HG03280 (cell line): ENCODE results near the gene RAB40A.
A peak's percentile ranks its signal among the peaks of the same experiment; 100 is the strongest.

ENCODE experiments used
- ATAC-seq: cut with Tn5 transposase; IDR thresholded peaks from one replicate; pipeline ENCODE4 v1.9.1; 2021; ENCODE audit warnings: mild to moderate bottlenecking, moderate library complexity; ENCODE audit not compliant: unreplicated experiment

The RAB40A gene

GRCh38 chrX:103519389-103519788, at the start of gene RAB40A:
Gene RAB40A (minus strand): TSS chrX:103519489. CDS start chrX:103500756, 18,733 bp downstream.
- no peak for ATAC-seq

- no peak for ATAC-seq
Observed at GRCh38 chrX:103565752-103566151, 46.5 kb upstream of the RAB40A start.

GRCh38 chrX:103565197-103565596, 45.9 kb upstream of the RAB40A start:
- no peak for ATAC-seq

- ATAC-seq = no peak
Observed at GRCh38 chrX:103562801-103563200, 43.5 kb upstream of the RAB40A start.

- ATAC-seq = no peak
Observed at GRCh38 chrX:103560256-103560655, 41.0 kb upstream of the RAB40A start.

- no peak for ATAC-seq
Observed at GRCh38 chrX:103556963-103557612, 37.8 kb upstream of the RAB40A start.

GRCh38 chrX:103554687-103555424, 35.6 kb upstream of the RAB40A start:
- peak; percentile 99 for ATAC-seq

GRCh38 chrX:103552236-103552635, 32.9 kb upstream of the RAB40A start:
- no peak for ATAC-seq

GRCh38 chrX:103550415-103551051, 31.2 kb upstream of the RAB40A start:
- ATAC-seq = no peak

- no peak for ATAC-seq
Observed at GRCh38 chrX:103549916-103550315, 30.6 kb upstream of the RAB40A start.

- ATAC-seq = no peak
Observed at GRCh38 chrX:103540145-103540544, 20.9 kb upstream of the RAB40A start.

- ATAC-seq = no peak
Observed at GRCh38 chrX:103539695-103540094, 20.4 kb upstream of the RAB40A start.

GRCh38 chrX:103538728-103539127, 19.4 kb upstream of the RAB40A start:
- ATAC-seq = no peak

GRCh38 chrX:103537871-103538387, 18.6 kb upstream of the RAB40A start:
- ATAC-seq = no peak

- ATAC-seq = no peak
Observed at GRCh38 chrX:103536732-103537131, 17.4 kb upstream of the RAB40A start.

GRCh38 chrX:103536071-103536470, 16.8 kb upstream of the RAB40A start:
- ATAC-seq = no peak

- no peak for ATAC-seq
Observed at GRCh38 chrX:103535206-103535605, 15.9 kb upstream of the RAB40A start.

- ATAC-seq = no peak
Observed at GRCh38 chrX:103533511-103534216, 14.4 kb upstream of the RAB40A start.

- no peak for ATAC-seq
Observed at GRCh38 chrX:103531002-103531401, 11.7 kb upstream of the RAB40A start.

GRCh38 chrX:103530545-103530944, 11.3 kb upstream of the RAB40A start:
- no peak for ATAC-seq

- ATAC-seq = no peak
Observed at GRCh38 chrX:103529550-103529949, 10.3 kb upstream of the RAB40A start.
